ENCODE results near the gene CCDC3. TPM values are rescaled to one million over a fixed set of nuclear protein-coding genes. Genes with fewer than 3 reads are reported as not detected.
"Not testable (repeated sequence)": the region's sequence is repeated elsewhere in the genome, so short reads cannot be mapped to it uniquely, and the experiment has no call there.

CCDC3 gene
- total and polyA plus RNA-seq, 3 donors from 2014 or later, result 30.6 to 35.5 (median 33.3) TPM

- no peaks in the 10 kb centered on the region for H3K9me3 ChIP-seq
- 40 to 61% methylated on average over 6 of the region's 6 CpGs for WGBS, 2 donors
- peak overlapping the region in 1 of 2 donors; percentile 68 for H3K4me3 ChIP-seq
- H3K4me1 ChIP-seq, result peaks cover 9% of the 10 kb centered on the region
- no peaks in the 10 kb centered on the region for H3K27me3 ChIP-seq
- peak overlapping the region in 1 of 2 donors; percentile 4 for H3K27ac ChIP-seq
- intact Hi-C loops (cut with DNase I; ENCODE audit: low total_unique reads), result no loop called here
- no peak for DNase-seq
- no peaks in the 10 kb centered on the region for H3K36me3 ChIP-seq (ENCODE audit: low read depth, missing control alignments)
- TF ChIP-seq, protein P1, sequence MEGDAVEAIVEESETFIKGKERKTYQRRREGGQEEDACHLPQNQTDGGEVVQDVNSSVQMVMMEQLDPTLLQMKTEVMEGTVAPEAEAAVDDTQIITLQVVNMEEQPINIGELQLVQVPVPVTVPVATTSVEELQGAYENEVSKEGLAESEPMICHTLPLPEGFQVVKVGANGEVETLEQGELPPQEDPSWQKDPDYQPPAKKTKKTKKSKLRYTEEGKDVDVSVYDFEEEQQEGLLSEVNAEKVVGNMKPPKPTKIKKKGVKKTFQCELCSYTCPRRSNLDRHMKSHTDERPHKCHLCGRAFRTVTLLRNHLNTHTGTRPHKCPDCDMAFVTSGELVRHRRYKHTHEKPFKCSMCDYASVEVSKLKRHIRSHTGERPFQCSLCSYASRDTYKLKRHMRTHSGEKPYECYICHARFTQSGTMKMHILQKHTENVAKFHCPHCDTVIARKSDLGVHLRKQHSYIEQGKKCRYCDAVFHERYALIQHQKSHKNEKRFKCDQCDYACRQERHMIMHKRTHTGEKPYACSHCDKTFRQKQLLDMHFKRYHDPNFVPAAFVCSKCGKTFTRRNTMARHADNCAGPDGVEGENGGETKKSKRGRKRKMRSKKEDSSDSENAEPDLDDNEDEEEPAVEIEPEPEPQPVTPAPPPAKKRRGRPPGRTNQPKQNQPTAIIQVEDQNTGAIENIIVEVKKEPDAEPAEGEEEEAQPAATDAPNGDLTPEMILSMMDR (IDR thresholded peaks at IDR 0.05), result no peak
Measured at GRCh38 chr10:12999849-13000248, 1.7 kb downstream of the CCDC3 start.

DNA sequence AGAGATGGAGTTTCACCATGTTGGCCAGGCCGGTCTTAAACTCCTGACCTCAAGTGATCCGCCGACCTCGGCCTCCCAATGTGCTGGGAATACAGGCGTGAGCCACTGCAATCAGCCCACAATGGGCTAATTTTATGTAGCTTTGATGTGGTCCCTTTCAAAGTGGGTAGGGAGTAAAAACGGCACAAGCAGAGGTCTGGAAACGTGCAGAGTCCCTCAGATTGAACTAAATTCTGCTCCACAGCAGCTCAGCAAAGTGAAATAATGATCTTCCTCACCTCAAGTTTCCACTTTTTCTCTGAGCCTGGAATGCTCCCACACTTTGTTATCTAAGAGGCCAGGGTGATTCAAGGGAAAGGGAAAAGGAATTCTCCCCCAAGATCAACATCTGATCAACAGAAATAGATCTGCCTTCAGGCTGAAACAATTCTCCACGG lies 6.1 kb downstream of the CCDC3 start:
- WGBS, 2 donors, result 41 to 48% methylated on average over 8 of the region's 8 CpGs
- Histone ChIP-seq H3K36me3 (ENCODE audit: low read depth, missing control alignments) (no peaks in the 10 kb centered on the region), H3K4me1 (peaks cover 29% of the 10 kb centered on the region), H3K27me3 (no peaks in the 10 kb centered on the region), H3K4me3 (no peak overlapping the region), H3K27ac (peak overlapping the region in 1 of 2 donors; percentile 57), H3K9me3 (no peaks in the 10 kb centered on the region)
- TF ChIP-seq, protein P1 (IDR thresholded peaks at IDR 0.05), result no peak
- no peak for TF ChIP-seq POLR2A (IDR thresholded peaks at IDR 0.05)
- peak; percentile 24 for DNase-seq
- intact Hi-C loops (cut with DNase I; ENCODE audit: low total_unique reads), result no loop called here

DNA sequence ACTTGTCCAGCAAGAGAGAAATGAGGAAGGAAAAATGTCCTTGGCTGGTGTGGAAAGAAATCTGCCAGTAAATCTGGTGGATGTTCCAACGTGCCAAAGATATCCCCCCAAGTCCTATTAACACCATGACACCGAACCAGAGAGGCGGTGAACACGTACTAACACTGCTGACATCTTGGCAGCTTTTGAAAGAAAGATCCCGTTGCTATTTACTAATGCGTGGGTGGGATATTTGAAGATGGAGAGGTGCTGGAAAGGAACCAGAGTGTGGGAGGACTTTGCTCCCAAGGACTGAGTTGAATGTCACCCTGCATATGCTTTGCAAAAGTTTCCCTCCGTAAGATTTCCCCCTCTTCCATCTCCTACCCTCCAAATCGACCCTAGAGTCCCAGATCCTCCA lies 7.9 kb downstream of the CCDC3 start:
- peak; percentile 61 for DNase-seq
- Histone ChIP-seq H3K4me3 (no peak overlapping the region), H3K36me3 (ENCODE audit: low read depth, missing control alignments) (no peaks in the 10 kb centered on the region), H3K27ac (no peak overlapping the region), H3K9me3 (no peaks in the 10 kb centered on the region), H3K27me3 (no peaks in the 10 kb centered on the region), H3K4me1 (peaks cover 29% of the 10 kb centered on the region)
- intact Hi-C loops (cut with DNase I; ENCODE audit: low total_unique reads), result no loop called here
- TF ChIP-seq, protein P1 (IDR thresholded peaks at IDR 0.05), result no peak
- WGBS, 2 donors, result 24 to 32% methylated on average over 8 of the region's 8 CpGs

- Histone ChIP-seq H3K4me3 (no peak overlapping the region), H3K27ac (no peak overlapping the region), H3K27me3 (no peaks in the 10 kb centered on the region), H3K9me3 (no peaks in the 10 kb centered on the region), H3K4me1 (peaks cover 4% of the 10 kb centered on the region), H3K36me3 (ENCODE audit: low read depth, missing control alignments) (no peaks in the 10 kb centered on the region)
- TF ChIP-seq POLR2A (IDR thresholded peaks at IDR 0.05), result no peak
- TF ChIP-seq, protein P1 (IDR thresholded peaks at IDR 0.05), result no peak
- intact Hi-C loops (cut with DNase I; ENCODE audit: low total_unique reads), result no loop called here
- 57 to 67% methylated on average over 6 of the region's 6 CpGs for WGBS, 2 donors
- no peak for DNase-seq
Measured at GRCh38 chr10:12985347-12985746, 16.2 kb downstream of the CCDC3 start.

DNA sequence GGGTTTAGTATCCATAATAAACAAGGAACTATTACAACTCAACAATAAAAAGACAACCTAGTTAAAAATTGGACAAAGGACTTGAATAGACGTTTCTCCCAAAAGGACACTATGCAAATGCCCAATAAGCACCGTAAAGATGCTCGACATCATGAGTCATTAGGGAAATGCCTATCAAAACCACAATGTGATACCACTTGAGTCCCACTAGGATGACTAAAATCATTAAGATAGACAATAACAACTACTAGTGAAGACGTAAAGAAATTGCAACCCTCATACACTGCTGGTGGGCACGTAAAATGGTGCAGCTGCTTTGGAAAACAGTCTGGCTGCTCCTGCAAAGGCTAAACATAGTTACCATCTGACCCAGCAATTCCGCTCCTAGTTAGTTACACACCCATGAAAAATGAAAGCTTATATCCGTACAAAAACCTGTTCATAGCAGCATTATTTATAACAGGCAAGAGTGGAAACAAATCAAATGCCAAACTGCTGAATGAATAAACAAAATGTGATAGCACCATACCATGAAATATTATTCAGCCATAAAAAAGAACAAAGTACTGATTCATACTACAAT lies 17.3 kb downstream of the CCDC3 start:
- Histone ChIP-seq H3K36me3 (ENCODE audit: low read depth, missing control alignments) (no peaks in the 10 kb centered on the region), H3K4me3 (no peak overlapping the region), H3K4me1 (peaks cover 8% of the 10 kb centered on the region), H3K27me3 (no peaks in the 10 kb centered on the region), H3K9me3 (no peaks in the 10 kb centered on the region), H3K27ac (no peak overlapping the region)
- WGBS, 2 donors, result 82 to 88% methylated on average over 7 of the region's 7 CpGs
- DNase-seq, result no peak
- intact Hi-C loops (cut with DNase I; ENCODE audit: low total_unique reads), result no loop called here
- TF ChIP-seq, protein P1 (IDR thresholded peaks at IDR 0.05), result no peak
- no peak for TF ChIP-seq POLR2A (IDR thresholded peaks at IDR 0.05)

- H3K9me3 ChIP-seq; H3K27me3 ChIP-seq; H3K4me3 ChIP-seq; DNase-seq; H3K36me3 ChIP-seq (ENCODE audit: low read depth, missing control alignments); H3K27ac ChIP-seq; intact Hi-C loops (cut with DNase I; ENCODE audit: low total_unique reads); H3K4me1 ChIP-seq: not testable (repeated sequence)
- WGBS, 2 donors, result 79 to 88% methylated on average over 3 of the region's 3 CpGs
Measured at GRCh38 chr10:12983568-12983967, 17.9 kb downstream of the CCDC3 start.
